CD4-positive, alpha-beta T cell (primary cell): Measurements from ENCODE around the gene GNAO1. TPM values are rescaled to one million over a fixed set of nuclear protein-coding genes. Genes with fewer than 3 reads are reported as not detected.

Experiments used
- ATAC-seq: fragments of 200-7000 bp; cut with Tn5 transposase; one replicate; pipeline ENCODE4 v1.10.0; 2022; ENCODE audit warnings: mild to moderate bottlenecking; ENCODE audit not compliant: poor library complexity
- CTCF ChIA-PET: fragments of 350-600 bp; sonication (Branson Sonifier 250); formaldehyde crosslinking; loops from one replicate; lab custom pipeline; 2021; ENCODE audit warnings: antibody characterized with exemption, inconsistent platforms; lab: Charles Lee
- POLR2A ChIA-PET: fragments of 350-600 bp; sonication (Branson Sonifier 250); formaldehyde crosslinking; loops from one replicate; lab custom pipeline; 2021; ENCODE audit warnings: antibody characterized with exemption, inconsistent platforms; lab: Charles Lee
- DNase-seq, 14 experiments: peaks; one replicate each; pipeline ENCODE4 v3.0.0-alpha.2; 2013 to 2020; ENCODE audit warnings: mixed read lengths in 2 of 14
- H3K27ac ChIP-seq, 2 donors: one replicate each; pipeline versions ENCODE4 v1.5.1 to v1.7.0; 2013; ENCODE audit warnings: low read length in 2 of 2, low read depth in 1 of 2, mild to moderate bottlenecking in 1 of 2
- H3K27me3 ChIP-seq, 2 experiments: 1 replicate in 1 of 2; 2 replicates in 1 of 2; pipeline versions ENCODE4 v1.6.1 to v1.7.0; 2013; ENCODE audit warnings: low read length in 2 of 2, control low read depth in 1 of 2, mild to moderate bottlenecking in 1 of 2, moderate library complexity in 1 of 2; ENCODE audit not compliant: insufficient read depth in 2 of 2, control insufficient read depth in 1 of 2
- H3K36me3 ChIP-seq: one replicate; pipeline ENCODE4 v1.6.1; 2013; ENCODE audit warnings: low read length, control low read depth; ENCODE audit not compliant: insufficient read depth
- H3K4me1 ChIP-seq: one replicate; pipeline ENCODE4 v1.6.1; 2013; ENCODE audit warnings: low read length, control low read depth; ENCODE audit not compliant: insufficient read depth
- H3K4me3 ChIP-seq: one replicate; pipeline ENCODE4 v1.5.1; 2013; ENCODE audit warnings: mild to moderate bottlenecking, low read length, moderate library complexity
- H3K9me3 ChIP-seq, 2 experiments: 1 replicate in 1 of 2; 2 replicates in 1 of 2; pipeline versions ENCODE4 v1.6.1 to v1.7.0; 2013; ENCODE audit warnings: low read length in 2 of 2, mild to moderate bottlenecking in 2 of 2, control low read depth in 1 of 2, moderate library complexity in 1 of 2; ENCODE audit not compliant: control insufficient read depth in 1 of 2, insufficient read depth in 1 of 2
- H3K27ac Mint-ChIP-seq: one replicate; pipeline ENCODE4 v1.8.0; 2020; ENCODE audit warnings: mixed read lengths
- H3K27me3 Mint-ChIP-seq: one replicate; pipeline ENCODE4 v1.8.0; 2021; ENCODE audit warnings: mixed read lengths
- H3K36me3 Mint-ChIP-seq: one replicate; pipeline ENCODE4 v1.8.0; 2021; ENCODE audit warnings: low read depth, mixed read lengths
- H3K4me1 Mint-ChIP-seq: one replicate; pipeline ENCODE4 v1.8.0; 2021; ENCODE audit warnings: low read depth, mixed read lengths
- H3K4me3 Mint-ChIP-seq: one replicate; pipeline ENCODE4 v1.8.0; 2020; ENCODE audit warnings: mild to moderate bottlenecking, mixed read lengths
- H3K9me3 Mint-ChIP-seq: one replicate; pipeline ENCODE4 v1.8.0; 2020; ENCODE audit warnings: mixed read lengths
- intact Hi-C, 2 experiments: fragments of 100-400 bp; cut with DNase I in 1 of 2; cut with micrococcal nuclease in 1 of 2; formaldehyde crosslinking; loops; one replicate each; pipeline versions ENCODE4 v1.15.1 to v1.9.0; 2023 to 2025; cut with DNase I, micrococcal nuclease
- total RNA-seq, 174 experiments: library from RNA in 2 of 174; stranded (reverse) in 2 of 174; gene quantifications; one replicate each; pipeline ENCODE4 v1.2.3 and lab custom pipeline; 2021 to 2026
- TF ChIP-seq, protein P1 (sequence below): fragments of 200-600 bp; IDR thresholded peaks from one replicate; pipeline ENCODE4 v1.8.0; 2022; ENCODE audit warnings: antibody characterized with exemption, mild to moderate bottlenecking

The GNAO1 gene
- total RNA-seq, 2 experiments from 2014 or later, result 7.3 to 7.9 TPM

DNA sequence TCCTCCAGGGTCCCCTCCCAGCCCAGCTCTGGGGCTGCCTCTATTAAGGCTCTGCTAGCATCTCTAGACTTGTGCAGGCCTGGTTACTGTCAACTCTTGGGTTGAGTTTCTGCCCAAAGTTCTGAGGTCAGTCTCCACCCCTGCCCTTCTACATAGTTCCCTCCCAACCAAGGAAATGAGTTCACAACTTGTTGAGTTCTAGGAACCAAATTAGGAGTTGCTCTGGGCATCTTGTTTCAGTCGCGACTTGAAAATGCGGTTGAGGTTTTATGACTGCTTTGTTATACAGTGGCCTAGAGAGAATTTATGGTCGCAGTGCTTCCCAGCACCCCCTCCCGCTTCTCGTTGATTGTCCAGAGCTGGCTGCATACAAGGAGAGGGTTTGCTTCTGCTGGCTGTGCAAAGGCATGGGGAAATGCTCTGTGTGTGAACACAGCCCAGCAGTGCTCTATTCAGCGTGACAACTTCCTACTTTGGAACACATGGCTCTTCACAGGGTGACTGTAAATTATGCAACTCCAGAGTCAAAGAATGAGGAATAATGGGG, 20.2 kb downstream of the GNAO1 start:
- Mint-ChIP-seq H3K4me3 (no peak overlapping the region), H3K4me1 (no peaks in the 10 kb centered on the region), H3K9me3 (no peaks in the 10 kb centered on the region), H3K27ac (no peak overlapping the region), H3K36me3 (no peaks in the 10 kb centered on the region), H3K27me3 (peaks cover 8% of the 10 kb centered on the region)
- H3K4me3 ChIP-seq, result no peak overlapping the region
- ChIA-PET CTCF (no interaction called here), POLR2A (no interaction called here)
- TF ChIP-seq, protein P1, sequence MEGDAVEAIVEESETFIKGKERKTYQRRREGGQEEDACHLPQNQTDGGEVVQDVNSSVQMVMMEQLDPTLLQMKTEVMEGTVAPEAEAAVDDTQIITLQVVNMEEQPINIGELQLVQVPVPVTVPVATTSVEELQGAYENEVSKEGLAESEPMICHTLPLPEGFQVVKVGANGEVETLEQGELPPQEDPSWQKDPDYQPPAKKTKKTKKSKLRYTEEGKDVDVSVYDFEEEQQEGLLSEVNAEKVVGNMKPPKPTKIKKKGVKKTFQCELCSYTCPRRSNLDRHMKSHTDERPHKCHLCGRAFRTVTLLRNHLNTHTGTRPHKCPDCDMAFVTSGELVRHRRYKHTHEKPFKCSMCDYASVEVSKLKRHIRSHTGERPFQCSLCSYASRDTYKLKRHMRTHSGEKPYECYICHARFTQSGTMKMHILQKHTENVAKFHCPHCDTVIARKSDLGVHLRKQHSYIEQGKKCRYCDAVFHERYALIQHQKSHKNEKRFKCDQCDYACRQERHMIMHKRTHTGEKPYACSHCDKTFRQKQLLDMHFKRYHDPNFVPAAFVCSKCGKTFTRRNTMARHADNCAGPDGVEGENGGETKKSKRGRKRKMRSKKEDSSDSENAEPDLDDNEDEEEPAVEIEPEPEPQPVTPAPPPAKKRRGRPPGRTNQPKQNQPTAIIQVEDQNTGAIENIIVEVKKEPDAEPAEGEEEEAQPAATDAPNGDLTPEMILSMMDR, result no peak
- intact Hi-C loops, result no loop called here
- peaks cover 0 to 3% of the 10 kb centered on the region in 2 experiments for H3K27me3 ChIP-seq
- no peak overlapping the region for H3K27ac ChIP-seq
- no peaks in the 10 kb centered on the region for H3K4me1 ChIP-seq
- no peaks in the 10 kb centered on the region for H3K9me3 ChIP-seq
- ATAC-seq (no peak), DNase-seq (no peak)
- H3K36me3 ChIP-seq, result no peaks in the 10 kb centered on the region

DNA sequence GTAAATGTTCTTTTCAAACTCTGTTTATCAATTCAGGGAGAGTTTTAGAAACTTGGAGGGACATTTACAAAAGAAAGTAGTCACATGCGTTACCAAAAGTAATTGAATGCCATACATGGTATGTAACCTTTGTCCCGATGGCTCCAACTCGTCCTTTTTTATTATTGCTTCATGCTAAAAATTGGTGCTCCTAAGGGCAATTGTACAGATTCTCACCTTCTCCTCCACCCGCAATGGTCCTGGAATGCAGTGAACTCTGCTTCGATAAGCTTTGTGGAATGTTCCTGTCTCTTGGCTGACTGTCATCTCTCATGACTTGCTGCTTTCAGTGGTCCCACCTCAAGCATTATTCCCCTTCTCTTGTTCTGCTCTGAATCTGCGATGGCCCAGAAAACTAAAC, 20.9 kb downstream of the GNAO1 start:
- H3K27ac ChIP-seq, result no peak overlapping the region
- ChIA-PET POLR2A (no interaction called here), CTCF (no interaction called here)
- H3K4me3 ChIP-seq, result no peak overlapping the region
- ATAC-seq (no peak), DNase-seq (no peak)
- intact Hi-C loops, result no loop called here
- H3K9me3 Mint-ChIP-seq, result no peaks in the 10 kb centered on the region
- no peak overlapping the region for H3K4me3 Mint-ChIP-seq
- H3K36me3 Mint-ChIP-seq, result no peaks in the 10 kb centered on the region
- peaks cover 8% of the 10 kb centered on the region for H3K27me3 Mint-ChIP-seq
- no peaks in the 10 kb centered on the region for H3K4me1 ChIP-seq
- no peaks in the 10 kb centered on the region for H3K36me3 ChIP-seq
- H3K27ac Mint-ChIP-seq, result no peak overlapping the region
- no peaks in the 10 kb centered on the region for H3K4me1 Mint-ChIP-seq
- no peaks in the 10 kb centered on the region for H3K9me3 ChIP-seq
- peaks cover 0 to 3% of the 10 kb centered on the region in 2 experiments for H3K27me3 ChIP-seq
- TF ChIP-seq, protein P1, result no peak

DNA sequence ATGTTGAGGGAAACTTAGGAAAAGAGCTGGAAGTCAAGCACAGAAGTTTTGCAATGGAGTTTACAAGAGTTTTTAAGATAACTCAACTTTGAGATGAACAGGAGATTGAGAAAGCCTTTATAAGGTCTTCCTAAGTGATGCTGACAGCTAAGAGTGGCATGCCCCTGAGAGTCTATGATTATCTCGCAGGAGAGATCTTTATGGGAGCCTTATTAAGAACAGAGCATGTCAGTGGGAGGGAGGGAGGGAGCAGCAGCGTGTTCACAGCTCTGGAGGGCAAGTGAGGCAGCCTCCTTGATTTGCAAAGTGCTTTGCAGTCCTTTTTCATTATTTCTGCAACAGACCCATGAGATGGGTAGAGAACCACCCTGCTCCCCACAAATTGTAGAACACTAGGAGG, 30.7 kb downstream of the GNAO1 start:
- Mint-ChIP-seq H3K4me1 (peaks cover 23% of the 10 kb centered on the region), H3K27ac (no peak overlapping the region), H3K36me3 (no peaks in the 10 kb centered on the region), H3K9me3 (no peaks in the 10 kb centered on the region), H3K27me3 (no peaks in the 10 kb centered on the region), H3K4me3 (no peak overlapping the region)
- DNase-seq (no peak), ATAC-seq (no peak)
- Histone ChIP-seq H3K27me3 (peaks cover 0 to 2% of the 10 kb centered on the region in 2 experiments), H3K4me1 (peaks cover 28% of the 10 kb centered on the region), H3K9me3 (no peaks in the 10 kb centered on the region), H3K27ac (no peak overlapping the region), H3K4me3 (no peak overlapping the region), H3K36me3 (no peaks in the 10 kb centered on the region)
- TF ChIP-seq, protein P1, result no peak
- ChIA-PET POLR2A (no interaction called here), CTCF (no interaction called here)
- intact Hi-C loops, result no loop called here
